ENCODE results near the gene TCIRG1.

Gene TCIRG1

DNA sequence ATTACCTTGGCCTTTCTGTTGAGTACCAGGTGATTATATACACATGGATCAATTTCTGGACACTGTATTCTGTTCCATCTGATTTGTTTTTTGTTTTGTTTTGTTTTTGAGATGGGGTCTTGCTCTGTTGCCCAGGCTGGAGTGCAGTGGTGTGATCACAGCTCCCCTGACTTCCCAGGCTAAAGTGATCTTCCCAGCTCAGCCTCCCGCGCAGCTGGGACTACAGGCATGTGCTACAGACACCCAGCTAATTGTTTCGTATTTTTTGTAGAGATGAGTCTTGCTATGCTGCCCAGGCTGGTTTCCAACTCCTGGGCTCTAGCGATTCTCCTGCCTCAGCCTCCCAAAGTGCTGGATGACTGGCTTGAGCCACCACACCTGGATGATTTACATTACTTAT, 19.0 kb downstream of the TCIRG1 start:
- H3K27ac ChIP-seq (replicated peaks), result no peak overlapping the region
- H3K4me3 ChIP-seq (replicated peaks; ENCODE audit: insufficient read depth, low read length), result no peak overlapping the region
- DNase-seq (ENCODE audit: low read depth in 1 of 2, low spot score in 1 of 2), result no peak
- TF ChIP-seq, protein P1, sequence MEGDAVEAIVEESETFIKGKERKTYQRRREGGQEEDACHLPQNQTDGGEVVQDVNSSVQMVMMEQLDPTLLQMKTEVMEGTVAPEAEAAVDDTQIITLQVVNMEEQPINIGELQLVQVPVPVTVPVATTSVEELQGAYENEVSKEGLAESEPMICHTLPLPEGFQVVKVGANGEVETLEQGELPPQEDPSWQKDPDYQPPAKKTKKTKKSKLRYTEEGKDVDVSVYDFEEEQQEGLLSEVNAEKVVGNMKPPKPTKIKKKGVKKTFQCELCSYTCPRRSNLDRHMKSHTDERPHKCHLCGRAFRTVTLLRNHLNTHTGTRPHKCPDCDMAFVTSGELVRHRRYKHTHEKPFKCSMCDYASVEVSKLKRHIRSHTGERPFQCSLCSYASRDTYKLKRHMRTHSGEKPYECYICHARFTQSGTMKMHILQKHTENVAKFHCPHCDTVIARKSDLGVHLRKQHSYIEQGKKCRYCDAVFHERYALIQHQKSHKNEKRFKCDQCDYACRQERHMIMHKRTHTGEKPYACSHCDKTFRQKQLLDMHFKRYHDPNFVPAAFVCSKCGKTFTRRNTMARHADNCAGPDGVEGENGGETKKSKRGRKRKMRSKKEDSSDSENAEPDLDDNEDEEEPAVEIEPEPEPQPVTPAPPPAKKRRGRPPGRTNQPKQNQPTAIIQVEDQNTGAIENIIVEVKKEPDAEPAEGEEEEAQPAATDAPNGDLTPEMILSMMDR (IDR thresholded peaks at IDR 0.05; ENCODE audit: insufficient read depth, low read length), result no peak
- TF ChIP-seq, protein P2, sequence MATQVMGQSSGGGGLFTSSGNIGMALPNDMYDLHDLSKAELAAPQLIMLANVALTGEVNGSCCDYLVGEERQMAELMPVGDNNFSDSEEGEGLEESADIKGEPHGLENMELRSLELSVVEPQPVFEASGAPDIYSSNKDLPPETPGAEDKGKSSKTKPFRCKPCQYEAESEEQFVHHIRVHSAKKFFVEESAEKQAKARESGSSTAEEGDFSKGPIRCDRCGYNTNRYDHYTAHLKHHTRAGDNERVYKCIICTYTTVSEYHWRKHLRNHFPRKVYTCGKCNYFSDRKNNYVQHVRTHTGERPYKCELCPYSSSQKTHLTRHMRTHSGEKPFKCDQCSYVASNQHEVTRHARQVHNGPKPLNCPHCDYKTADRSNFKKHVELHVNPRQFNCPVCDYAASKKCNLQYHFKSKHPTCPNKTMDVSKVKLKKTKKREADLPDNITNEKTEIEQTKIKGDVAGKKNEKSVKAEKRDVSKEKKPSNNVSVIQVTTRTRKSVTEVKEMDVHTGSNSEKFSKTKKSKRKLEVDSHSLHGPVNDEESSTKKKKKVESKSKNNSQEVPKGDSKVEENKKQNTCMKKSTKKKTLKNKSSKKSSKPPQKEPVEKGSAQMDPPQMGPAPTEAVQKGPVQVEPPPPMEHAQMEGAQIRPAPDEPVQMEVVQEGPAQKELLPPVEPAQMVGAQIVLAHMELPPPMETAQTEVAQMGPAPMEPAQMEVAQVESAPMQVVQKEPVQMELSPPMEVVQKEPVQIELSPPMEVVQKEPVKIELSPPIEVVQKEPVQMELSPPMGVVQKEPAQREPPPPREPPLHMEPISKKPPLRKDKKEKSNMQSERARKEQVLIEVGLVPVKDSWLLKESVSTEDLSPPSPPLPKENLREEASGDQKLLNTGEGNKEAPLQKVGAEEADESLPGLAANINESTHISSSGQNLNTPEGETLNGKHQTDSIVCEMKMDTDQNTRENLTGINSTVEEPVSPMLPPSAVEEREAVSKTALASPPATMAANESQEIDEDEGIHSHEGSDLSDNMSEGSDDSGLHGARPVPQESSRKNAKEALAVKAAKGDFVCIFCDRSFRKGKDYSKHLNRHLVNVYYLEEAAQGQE (IDR thresholded peaks at IDR 0.05; ENCODE audit: insufficient replicate concordance, low read depth), result no peak
- TF ChIP-seq GABPA (IDR thresholded peaks at IDR 0.05; ENCODE audit: low read depth) (no peak), SPI1 (IDR thresholded peaks at IDR 0.05; ENCODE audit: borderline replicate concordance, low read depth) (no peak), POLR2AphosphoS5 (IDR thresholded peaks at IDR 0.05; ENCODE audit: low read depth) (no peak)
- H3K27me3 ChIP-seq (ENCODE audit: insufficient read depth, poor library complexity, severe bottlenecking), result no peaks in the 10 kb centered on the region

DNA sequence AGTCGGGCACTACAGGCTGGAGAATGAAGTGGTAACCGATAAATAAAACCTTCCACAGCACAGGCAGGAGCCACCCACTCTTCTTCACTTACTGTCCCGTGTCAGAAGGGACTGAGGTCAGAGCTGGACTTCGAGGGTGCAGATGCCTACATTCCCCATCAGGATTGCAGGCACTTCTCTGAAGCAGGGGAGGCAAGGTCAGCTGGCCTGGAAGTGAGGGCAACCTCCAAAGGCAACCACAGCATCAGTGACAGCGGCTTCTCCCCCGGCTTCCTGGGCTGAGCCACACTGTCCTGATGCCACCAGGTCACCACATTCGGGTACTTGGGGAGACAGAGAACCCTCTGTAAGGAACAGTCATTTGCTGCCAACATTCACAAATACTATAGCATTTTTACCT, 22.7 kb downstream of the TCIRG1 start:
- TF ChIP-seq, protein P1 (IDR thresholded peaks at IDR 0.05; ENCODE audit: insufficient read depth, low read length), result no peak
- TF ChIP-seq SPI1 (IDR thresholded peaks at IDR 0.05; ENCODE audit: borderline replicate concordance, low read depth), result no peak
- no peak for TF ChIP-seq GABPA (IDR thresholded peaks at IDR 0.05; ENCODE audit: low read depth)
- no peak for TF ChIP-seq POLR2AphosphoS5 (IDR thresholded peaks at IDR 0.05; ENCODE audit: low read depth)
- TF ChIP-seq, protein P2 (IDR thresholded peaks at IDR 0.05; ENCODE audit: insufficient replicate concordance, low read depth), result no peak

DNA sequence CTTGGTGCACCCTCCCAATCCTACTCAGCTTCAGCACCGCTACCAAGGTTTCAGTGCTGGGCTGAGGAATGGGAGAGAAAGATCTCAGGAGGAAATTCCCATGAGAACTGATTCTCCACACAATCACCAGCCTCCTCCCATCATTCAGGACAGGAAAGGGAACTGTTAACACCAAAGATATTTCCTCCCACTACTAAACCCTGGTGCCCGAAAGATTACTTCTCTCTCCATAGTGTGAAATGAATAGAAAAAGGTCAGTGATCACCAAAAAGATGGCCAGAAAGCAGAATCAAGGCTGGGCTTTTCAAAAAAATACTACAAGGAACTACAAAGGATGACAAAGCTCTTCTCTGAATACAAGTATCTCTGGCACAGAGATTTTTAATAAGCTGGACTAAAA, 26.1 kb downstream of the TCIRG1 start:
- TF ChIP-seq, protein P2 (IDR thresholded peaks at IDR 0.05; ENCODE audit: insufficient replicate concordance, low read depth), result no peak
- TF ChIP-seq, protein P1 (IDR thresholded peaks at IDR 0.05; ENCODE audit: insufficient read depth, low read length), result no peak
- TF ChIP-seq GABPA (IDR thresholded peaks at IDR 0.05; ENCODE audit: low read depth) (no peak), POLR2AphosphoS5 (IDR thresholded peaks at IDR 0.05; ENCODE audit: low read depth) (no peak), SPI1 (IDR thresholded peaks at IDR 0.05; ENCODE audit: borderline replicate concordance, low read depth) (no peak)
- Histone ChIP-seq H3K27me3 (ENCODE audit: insufficient read depth, poor library complexity, severe bottlenecking) (no peaks in the 10 kb centered on the region), H3K4me3 (replicated peaks; ENCODE audit: insufficient read depth, low read length) (no peak overlapping the region), H3K27ac (replicated peaks) (no peak overlapping the region)
- DNase-seq (ENCODE audit: low read depth in 1 of 2, low spot score in 1 of 2), result no peak

More for the DNA sequence above, 22.7 kb downstream of the TCIRG1 start:
- DNase-seq (ENCODE audit: low read depth in 1 of 2, low spot score in 1 of 2), result no peak
- H3K4me3 ChIP-seq (replicated peaks; ENCODE audit: insufficient read depth, low read length), result no peak overlapping the region
- H3K27me3 ChIP-seq (ENCODE audit: insufficient read depth, poor library complexity, severe bottlenecking), result no peaks in the 10 kb centered on the region
- H3K27ac ChIP-seq (replicated peaks), result no peak overlapping the region

Data from HL-60 (cell line).